HG03520 (cell line): ENCODE data around the gene PEAK3.

ENCODE experiments used
- ATAC-seq: cut with Tn5 transposase; IDR thresholded peaks from one replicate; pipeline ENCODE4 v1.9.1; 2021; ENCODE audit warnings: mild to moderate bottlenecking, moderate library complexity; ENCODE audit not compliant: unreplicated experiment

The PEAK3 gene

DNA sequence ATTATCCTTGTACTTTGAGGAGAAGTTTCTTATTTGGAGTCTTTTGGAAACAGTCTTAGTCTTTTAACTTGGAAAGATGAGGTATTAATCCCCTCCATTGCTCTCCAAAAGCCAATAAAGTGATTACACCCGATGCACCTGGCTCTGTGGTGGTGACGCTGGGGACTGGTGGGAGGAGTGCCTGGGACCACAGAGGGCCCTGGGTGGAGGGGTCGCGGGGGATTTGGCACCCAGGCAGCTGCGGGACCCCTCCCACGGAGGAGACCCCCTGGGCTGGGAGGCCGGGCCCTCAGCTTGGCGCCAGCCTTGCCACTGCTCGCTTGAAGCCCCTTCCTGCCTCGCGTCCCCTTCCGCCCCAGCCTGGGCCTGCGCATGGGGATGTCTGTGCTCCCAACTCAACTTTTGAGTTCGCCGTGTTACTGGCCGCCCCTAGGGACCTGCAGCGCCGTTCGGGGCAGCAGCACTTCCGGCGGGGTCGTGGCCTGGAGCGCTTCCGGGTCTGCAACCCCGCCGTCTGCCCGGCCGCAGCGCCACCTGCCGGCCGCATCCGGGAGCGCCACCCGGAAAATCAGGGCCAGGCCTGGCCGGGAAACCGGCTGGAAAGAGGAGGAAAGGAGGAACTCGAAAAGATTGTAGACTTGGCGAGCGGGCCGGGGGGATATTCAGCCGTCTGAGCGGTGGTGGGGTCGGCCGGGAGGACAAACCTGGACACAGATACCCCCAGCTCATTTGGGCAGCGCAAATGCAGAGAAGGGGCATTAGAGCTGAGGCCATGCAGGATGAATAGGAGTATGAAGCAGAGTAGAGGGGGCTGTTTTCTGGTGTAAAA, 8.4 kb downstream of the PEAK3 start:
- no peak for ATAC-seq

DNA sequence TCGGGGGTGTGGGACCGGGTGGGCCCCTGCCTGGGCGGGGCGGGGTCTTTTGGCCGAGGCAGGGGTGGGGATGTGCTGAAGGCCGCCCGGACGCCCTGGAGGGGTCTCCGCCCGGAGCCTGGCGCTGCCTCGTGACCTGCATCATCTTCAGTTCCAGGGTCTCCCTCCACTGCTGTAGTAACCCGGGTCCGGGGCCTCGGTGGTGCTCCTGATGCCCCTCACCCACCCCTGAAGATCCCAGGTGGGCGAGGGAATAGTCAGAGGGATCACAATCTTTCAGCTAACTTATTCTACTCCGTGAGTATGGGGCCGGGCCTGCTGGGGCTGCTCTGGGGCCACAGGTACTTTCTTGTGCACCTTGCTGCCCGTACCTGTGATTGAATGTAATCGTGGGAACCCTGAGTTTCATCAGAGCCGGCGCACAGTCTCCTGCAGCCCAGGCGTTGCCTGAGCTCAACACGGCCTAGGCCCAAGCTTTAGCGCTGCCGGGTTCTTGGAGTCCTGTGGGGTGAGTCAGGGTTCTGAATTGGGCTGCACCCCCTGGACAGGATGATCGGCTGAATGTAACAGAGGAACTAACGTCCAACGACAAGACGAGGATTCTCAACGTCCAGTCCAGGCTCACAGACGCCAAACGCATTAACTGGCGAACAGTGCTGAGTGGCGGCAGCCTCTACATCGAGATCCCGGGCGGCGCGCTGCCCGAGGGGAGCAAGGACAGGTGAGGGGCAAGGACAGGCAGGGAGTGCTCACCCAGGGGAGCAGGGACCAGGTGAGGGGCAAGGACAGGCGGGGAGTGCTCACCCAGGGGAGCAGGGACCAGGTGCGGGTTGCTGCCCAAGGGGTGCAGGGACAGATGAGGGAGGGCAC, 10.5 kb downstream of the PEAK3 start:
- no peak for ATAC-seq

GRCh38 chr19:2270423-2271233, 11.3 kb downstream of the PEAK3 start:
- no peak for ATAC-seq

DNA sequence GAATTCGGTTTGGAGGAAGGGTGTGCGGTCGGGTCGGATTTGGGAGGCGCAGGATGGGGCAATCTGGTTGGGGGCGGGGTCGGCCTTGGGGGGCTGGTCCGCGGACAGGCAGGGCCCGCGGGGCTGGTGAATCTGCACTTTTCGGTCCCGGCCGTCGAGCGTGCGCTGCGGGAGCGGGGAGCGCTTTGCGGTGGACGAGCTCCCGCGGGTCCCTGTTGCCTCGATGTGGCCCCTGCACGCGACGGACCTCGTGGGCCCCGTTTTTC, 11.9 kb downstream of the PEAK3 start:
- ATAC-seq, result no peak

DNA sequence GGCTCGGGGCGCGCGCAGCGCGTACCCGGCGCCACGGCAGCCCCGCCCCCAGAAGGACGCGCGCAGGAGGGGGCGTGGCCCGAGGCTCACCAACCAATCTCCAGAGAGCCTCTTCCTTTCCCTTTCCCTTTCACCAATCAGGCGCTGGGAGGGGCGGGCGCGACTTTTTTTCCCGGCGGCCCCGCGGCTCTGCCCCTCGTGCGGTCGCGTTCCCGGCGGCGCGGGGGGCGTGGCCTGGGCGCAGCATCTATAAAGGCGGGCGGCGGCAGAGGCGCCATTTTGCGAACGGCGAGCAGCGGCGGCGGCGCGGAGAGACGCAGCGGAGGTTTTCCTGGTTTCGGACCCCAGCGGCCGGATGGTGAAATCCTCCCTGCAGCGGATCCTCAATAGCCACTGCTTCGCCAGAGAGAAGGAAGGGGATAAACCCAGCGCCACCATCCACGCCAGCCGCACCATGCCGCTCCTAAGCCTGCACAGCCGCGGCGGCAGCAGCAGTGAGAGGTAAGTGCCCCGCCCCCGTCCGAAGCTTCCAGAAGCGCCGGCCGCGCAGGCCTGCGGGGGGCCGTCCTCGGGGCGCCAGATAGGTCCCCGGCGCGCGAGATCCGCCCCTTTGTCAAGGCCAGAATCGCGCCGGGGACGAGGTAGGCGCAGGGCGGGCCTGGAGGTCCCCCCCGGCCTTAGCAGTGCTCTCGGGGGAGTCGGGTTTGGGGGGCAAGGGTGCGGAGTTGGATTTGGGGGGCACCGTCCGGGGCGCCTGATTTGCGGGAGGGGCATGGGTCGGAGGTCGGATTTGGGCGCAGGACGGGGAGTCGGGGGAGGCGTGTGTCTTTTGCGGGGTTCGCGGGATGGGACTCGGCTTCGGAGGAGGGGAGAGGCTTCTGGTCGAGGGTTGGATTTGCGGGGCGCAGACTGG, 12.5 kb downstream of the PEAK3 start:
- peak; percentile 58 for ATAC-seq

DNA sequence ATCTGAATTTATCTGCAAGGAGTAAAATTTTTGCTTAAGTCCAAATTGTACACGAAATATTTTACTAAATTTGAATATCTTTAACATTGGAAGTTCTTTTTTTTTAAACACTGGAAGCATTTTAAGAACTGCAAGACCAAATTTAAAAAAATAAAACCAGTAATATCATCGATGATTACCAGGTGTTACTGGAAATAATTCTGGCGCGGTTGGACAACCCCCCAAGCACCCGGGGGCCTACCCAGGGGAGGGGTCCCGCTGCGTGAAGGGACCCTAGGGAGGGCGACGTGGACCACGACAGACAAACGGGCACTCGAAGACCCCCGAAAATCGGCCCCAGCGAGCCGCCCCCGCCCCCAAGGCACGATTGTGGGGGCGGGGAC, 13.1 kb downstream of the PEAK3 start:
- ATAC-seq, result no peak

GRCh38 chr19:2268480-2268830, 13.5 kb downstream of the PEAK3 start:
- no peak for ATAC-seq

- no peak for ATAC-seq
Observed at GRCh38 chr19:2266183-2266993, 15.6 kb downstream of the PEAK3 start.

GRCh38 chr19:2261438-2262172, 20.4 kb downstream of the PEAK3 start:
- no peak for ATAC-seq

DNA sequence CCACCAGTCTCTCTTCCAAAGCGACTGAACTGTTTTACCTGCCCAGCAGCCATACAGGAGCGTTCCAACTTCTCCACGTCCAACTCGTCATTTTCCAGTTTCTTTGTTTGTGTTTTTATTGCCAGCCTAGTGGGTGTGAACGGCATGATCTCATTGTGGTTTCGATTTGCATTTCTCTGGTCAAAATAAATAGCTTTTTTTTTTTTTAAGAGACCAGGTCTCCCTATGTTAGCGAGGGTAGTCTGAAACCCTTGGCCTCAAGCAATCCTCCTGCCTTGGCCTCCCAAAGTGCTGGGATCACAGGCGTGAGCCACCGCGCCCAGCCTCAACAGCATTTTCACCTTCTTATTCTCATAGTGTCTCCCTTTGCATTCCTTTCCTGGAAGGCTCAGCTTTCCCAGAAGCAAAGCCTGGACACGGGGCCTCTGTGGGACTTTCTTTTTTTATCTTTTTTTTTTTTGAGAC, 21.6 kb downstream of the PEAK3 start:
- no peak for ATAC-seq

DNA sequence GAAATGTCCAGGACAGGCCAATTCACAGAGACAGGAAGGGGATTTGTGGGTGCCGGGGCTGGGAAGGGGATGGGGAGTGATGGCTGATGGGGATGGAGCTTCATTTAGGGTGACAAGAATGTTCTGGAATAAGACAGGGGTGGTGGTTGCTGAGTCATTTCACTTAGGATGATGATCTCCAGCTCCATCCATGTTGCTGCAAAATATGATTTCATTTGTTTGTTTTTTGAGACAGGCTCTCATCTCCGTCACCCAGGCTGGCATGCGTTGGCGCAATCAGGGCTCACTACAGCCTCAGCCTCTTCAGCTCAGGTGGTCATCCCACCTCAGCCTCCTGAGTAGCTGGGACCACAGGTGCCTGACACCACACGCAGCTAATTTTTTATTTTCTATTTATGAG, 22.6 kb downstream of the PEAK3 start:
- ATAC-seq, result no peak

- no peak for ATAC-seq
Observed at GRCh38 chr19:2255982-2256685, 25.8 kb downstream of the PEAK3 start, which contains the start of gene JSRP1. JSRP1 (minus strand) TSS chr19:2256417; CDS start chr19:2255314, 1,103 bp downstream.

- ATAC-seq, result no peak
Observed at GRCh38 chr19:2255112-2255845, 26.7 kb downstream of the PEAK3 start.

DNA sequence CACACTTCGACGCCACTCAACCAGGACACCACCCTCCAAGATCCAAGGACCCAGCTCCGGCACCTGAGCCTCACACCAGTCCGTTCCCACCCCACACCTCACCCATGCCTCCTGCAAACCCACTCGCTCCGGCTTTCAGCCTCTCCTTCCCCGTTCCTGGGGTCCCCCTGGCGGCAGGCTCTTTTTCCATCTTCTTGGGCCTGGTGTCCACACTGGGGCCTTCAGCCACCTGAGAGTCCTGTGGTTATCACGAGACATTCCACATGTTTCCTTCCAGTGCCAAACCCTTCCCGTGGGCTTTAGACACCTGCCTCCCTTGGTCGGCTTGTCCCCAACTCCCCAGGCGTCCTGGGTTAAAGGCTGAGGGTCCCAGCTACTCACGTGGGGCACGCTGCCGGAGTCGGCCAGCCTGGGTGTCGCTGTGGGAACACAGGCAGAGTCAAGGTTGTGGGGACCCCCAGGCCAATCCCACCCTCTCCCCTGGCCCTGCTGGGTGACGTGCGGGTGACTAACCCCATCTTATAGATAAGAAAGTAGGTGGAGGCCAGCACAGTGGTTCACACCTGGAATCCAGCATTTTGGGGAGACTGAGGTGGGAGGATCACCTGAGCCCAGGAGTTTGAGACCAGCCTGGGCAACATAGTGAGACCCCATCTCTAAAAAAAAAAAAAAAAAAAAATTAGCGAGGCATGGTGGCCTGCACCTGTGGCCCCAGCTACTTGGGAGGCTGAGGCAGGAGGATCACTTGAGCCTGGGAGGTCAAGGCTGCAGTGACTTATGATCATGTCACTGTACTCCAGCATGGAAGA, 27.7 kb downstream of the PEAK3 start:
- no peak for ATAC-seq

GRCh38 chr19:2253106-2254063, 28.6 kb downstream of the PEAK3 start:
- no peak for ATAC-seq

GRCh38 chr19:2252797-2253105, 29.2 kb downstream of the PEAK3 start:
- no peak for ATAC-seq
